ENCODE data around the gene TXNRD2.

- TF ChIP-seq ZNF274 (IDR thresholded peaks at IDR 0.05; ENCODE audit: low read depth, low read length) (no peak), YY1 (IDR thresholded peaks at IDR 0.05; ENCODE audit: insufficient read depth, insufficient read length) (no peak), SUZ12 (IDR thresholded peaks at IDR 0.05; ENCODE audit: extremely low read depth, insufficient read depth, insufficient read length) (no peak)
Observed at GRCh38 chr22:19874307-19875060, 67.1 kb downstream of the TXNRD2 start.

All from NT2/D1 (cell line).